Measurements from ENCODE around the gene GNG8.

- TF ChIP-seq POLR2AphosphoS5 (IDR thresholded peaks at IDR 0.05; ENCODE audit: low read depth, low read length), result no peak
- no peak for TF ChIP-seq POLR2A (IDR thresholded peaks at IDR 0.05; ENCODE audit: low read depth, low read length)
- TF ChIP-seq TAF1 (IDR thresholded peaks at IDR 0.05; ENCODE audit: borderline replicate concordance, low read depth, low read length), result no peak
Measured at GRCh38 chr19:46623915-46624502, 12.0 kb downstream of the GNG8 start.

Data from GM12892 (cell line).